HUES6 (cell line): Measurements from ENCODE around the gene GPATCH3.

Source experiments
- H3K27ac ChIP-seq: 2 replicates; pipeline ENCODE4 v1.7.0; 2013; ENCODE audit warnings: low read depth, mild to moderate bottlenecking, low read length, inconsistent platforms
- H3K27me3 ChIP-seq: 2 replicates; pipeline ENCODE4 v1.6.1; 2013; ENCODE audit warnings: low read length; ENCODE audit not compliant: control insufficient read depth, insufficient read depth
- H3K36me3 ChIP-seq: 2 replicates; pipeline ENCODE4 v1.6.1; 2013; ENCODE audit warnings: low read length; ENCODE audit not compliant: control insufficient read depth, insufficient read depth
- H3K4me1 ChIP-seq: 2 replicates; pipeline ENCODE4 v1.6.1; 2013; ENCODE audit warnings: low read length; ENCODE audit not compliant: control insufficient read depth, insufficient read depth
- H3K4me3 ChIP-seq: 2 replicates; pipeline ENCODE4 v1.5.1; 2013; ENCODE audit warnings: low read depth, low read length
- H3K9ac ChIP-seq: one replicate; pipeline ENCODE4 v1.6.1; 2013; ENCODE audit warnings: mild to moderate bottlenecking, low read length
- H3K9me3 ChIP-seq: 2 replicates; pipeline ENCODE4 v1.6.1; 2013; ENCODE audit warnings: low read depth, low read length; ENCODE audit not compliant: control insufficient read depth, insufficient read depth

GPATCH3 gene

DNA sequence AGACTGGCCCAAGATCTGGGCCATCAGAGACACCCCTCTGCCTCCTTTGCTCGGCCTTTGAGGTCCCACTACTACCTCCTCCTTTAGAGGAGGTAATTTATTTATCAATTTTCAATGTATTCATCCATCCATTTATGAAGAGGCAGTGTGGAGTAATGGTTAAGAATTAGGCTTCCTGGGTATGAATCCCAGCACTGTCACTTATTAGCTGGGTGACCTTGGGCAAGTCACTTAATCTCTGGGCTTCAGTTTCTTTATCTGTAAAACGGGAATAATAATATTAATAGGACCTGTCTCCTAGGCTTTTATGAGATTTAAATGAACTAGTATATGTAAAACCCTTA, 11.9 kb upstream of the GPATCH3 start:
- Histone ChIP-seq H3K9ac (no peak overlapping the region), H3K4me1 (no peaks in the 10 kb centered on the region), H3K9me3 (no peaks in the 10 kb centered on the region), H3K36me3 (no peaks in the 10 kb centered on the region), H3K27ac (no peak overlapping the region), H3K4me3 (no peak overlapping the region), H3K27me3 (no peaks in the 10 kb centered on the region; the same call in 1 of the 2 replicates)

DNA sequence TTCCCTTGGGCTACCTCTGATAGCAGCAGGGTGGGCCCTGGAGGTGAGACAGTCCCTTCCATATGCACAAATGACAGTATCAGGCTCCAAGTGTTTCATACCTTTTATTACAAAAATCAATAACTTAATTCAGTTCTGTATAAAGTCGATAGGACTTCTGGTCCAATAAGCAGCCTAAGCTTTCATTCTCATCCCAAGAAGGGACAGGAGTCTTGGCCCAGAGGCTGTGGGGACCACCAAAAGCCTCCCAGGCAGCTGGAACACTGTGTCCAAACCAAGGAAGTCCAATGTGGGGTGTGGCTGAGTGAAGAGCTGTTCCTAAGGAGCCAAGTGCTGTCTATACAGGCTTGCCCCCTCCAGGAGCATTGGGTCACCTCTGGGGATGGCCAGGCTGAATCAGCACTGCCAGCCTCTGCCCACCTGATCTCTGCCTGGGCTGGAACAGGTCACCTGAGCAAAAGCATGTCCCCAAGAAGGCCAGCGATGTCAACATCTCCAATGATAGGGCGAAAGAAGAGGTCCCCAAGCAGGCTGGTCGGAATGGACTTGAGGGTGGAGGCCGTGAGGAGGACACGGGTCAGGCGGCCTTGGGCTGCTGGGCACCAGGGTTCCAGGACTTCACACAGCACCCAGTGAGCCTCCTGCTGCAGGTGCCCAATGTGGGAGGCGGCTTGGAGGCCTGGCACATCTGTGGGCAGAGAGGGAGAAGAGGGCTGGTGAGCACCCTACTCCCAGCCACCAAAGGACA, 11.3 kb upstream of the GPATCH3 start:
- Histone ChIP-seq H3K27me3 (no peaks in the 10 kb centered on the region; the same call in 1 of the 2 replicates), H3K4me3 (no peak overlapping the region), H3K9ac (no peak overlapping the region), H3K27ac (no peak overlapping the region), H3K36me3 (no peaks in the 10 kb centered on the region), H3K4me1 (no peaks in the 10 kb centered on the region), H3K9me3 (no peaks in the 10 kb centered on the region)

DNA sequence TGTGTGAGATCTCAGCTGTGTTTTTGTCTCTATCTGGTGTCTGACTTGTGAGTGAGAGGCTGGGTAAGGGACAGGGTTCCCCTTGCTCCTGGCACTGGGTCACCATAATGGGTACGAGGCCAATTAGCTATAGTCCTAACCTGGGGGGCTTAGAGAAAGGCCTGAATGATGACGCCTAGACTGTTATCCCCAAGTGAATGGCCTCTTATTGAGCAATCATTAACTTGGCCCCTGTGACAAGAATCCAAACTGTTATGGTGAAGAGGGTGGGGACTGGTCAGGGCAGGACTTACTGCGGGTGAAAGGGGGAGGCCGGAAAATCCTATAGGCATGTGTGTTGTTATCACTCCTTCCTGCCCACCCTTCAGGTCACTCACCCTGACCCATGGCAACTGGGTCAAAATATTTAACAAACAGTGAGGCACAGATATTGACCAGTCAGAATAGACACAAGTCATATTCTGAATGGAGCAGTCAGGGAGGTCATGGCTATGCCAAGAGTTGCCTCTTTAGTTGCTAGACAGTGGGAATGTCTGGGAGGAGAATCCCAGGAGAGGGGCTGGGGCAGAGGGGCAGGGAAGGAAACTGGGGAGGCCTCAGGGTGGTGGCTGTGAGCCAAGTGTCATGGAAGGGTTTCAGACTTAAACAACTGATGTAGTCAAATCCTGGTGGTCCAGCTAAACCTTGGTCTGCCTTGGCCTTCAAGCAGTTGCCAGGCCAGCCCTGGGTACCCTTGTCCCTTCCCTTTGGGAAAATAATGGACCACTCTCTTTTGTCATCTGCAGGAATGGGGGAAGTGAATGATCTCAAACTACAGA, 10.3 kb upstream of the GPATCH3 start:
- H3K4me1 ChIP-seq: no peaks in the 10 kb centered on the region
- no peak overlapping the region for H3K9ac ChIP-seq
- H3K4me3 ChIP-seq: no peak overlapping the region
- H3K36me3 ChIP-seq: no peaks in the 10 kb centered on the region
- H3K27me3 ChIP-seq: no peaks in the 10 kb centered on the region; the same call in 1 of the 2 replicates
- H3K27ac ChIP-seq: no peak overlapping the region
- H3K9me3 ChIP-seq: no peaks in the 10 kb centered on the region

DNA sequence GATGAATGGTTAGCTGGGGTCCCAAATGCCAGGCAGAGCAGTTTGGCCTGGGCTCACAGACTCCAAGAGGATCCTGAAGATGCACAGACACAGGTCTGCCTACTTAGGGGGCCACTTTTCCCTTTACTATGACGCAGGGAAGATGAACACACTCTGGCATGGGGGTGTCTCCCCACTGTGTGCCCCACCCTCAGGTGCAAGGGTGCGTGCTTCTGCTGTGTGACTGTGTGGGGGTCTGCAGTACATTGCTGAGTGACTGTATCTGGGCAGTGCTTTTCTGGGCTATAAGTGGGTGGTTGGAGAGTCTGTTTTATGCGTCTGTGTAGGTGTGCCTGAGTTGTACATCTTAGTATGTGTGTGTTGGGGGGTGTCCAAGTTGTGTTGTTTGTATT, 9.7 kb upstream of the GPATCH3 start:
- Histone ChIP-seq H3K36me3 (no peaks in the 10 kb centered on the region), H3K9ac (no peak overlapping the region), H3K27me3 (no peaks in the 10 kb centered on the region; the same call in 1 of the 2 replicates), H3K9me3 (no peaks in the 10 kb centered on the region), H3K4me1 (no peaks in the 10 kb centered on the region), H3K4me3 (no peak overlapping the region), H3K27ac (no peak overlapping the region)

DNA sequence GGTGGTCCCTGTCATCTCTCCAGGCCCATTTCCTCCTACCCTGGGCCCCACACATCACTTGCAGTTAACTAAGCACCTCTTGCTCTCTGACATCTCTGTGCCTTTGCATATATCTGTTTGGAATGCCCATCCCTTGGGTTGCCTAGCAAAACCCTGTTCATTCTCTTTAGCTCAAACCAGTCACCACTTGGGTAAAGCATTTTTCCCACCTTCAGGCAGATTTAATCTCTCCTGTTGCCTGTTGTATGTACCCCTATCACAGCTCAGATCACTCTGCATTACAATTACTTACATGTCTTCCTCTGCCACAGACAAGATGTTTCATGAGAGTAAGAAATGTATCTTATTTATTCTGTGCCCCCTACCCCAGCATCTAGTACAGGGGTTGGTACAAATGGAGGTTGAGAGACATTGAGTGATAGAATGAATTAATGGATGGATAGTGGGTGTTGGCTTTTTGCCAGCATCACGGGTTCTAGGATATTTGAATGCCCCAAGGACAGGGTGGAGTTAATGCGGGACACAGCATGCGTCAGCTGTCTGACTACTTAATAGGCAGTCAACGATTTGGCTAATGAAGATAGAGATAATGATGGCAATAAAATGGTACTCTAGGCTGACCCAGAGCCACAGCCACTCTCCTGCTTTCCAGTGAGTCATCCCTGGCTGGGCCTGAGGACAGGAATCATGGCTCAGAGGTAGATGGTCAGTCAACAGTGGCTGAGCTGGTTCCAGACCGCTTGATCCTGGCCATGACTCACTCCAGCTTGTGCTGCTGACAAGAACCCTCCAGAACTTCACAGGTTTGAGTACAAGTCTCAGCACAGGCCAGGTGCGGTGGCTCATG, 7.0 kb upstream of the GPATCH3 start:
- Histone ChIP-seq H3K9me3 (no peaks in the 10 kb centered on the region), H3K27ac (no peak overlapping the region), H3K4me1 (no peaks in the 10 kb centered on the region), H3K36me3 (no peaks in the 10 kb centered on the region), H3K4me3 (no peak overlapping the region), H3K27me3 (no peaks in the 10 kb centered on the region; the same call in 1 of the 2 replicates), H3K9ac (no peak overlapping the region)

DNA sequence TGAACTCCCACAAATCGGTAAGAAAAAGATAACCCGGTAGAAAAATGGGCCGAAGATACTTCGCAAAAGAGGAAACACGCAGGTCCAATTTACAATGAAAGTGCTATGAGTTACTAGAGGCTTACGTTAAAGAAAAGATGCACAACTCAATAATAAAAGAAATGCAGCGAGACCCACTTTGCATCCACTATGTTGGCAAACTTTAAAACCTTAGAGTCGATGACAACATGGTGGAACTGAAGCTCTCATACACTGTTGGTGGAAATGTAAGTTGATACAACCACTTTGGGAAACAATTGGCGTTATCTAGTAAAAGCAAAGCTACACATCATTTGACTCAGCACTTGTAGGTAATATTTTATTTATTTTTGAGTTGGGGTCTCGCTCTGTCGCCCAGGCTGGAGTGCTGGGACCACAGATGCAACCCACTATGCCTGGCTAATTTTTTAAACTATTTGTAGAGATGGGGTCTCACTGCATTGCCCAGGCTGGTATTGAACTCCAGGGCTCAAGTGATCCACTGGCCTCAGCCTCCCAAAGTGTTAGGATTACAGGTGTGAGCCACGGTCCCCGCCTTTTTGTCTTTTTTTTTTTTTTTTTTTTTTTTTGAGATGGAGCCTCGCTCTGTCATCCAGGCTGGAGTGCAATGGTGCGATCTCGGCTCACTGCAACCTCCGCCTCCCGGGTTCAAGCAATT, 696 bp upstream of the GPATCH3 start:
- Histone ChIP-seq H3K27ac (peak overlapping the region; percentile 77; the same call in 1 of the 2 replicates), H3K9ac (peak overlapping the region; percentile 92), H3K4me1 (peaks cover 8% of the 10 kb centered on the region), H3K27me3 (no peaks in the 10 kb centered on the region), H3K9me3 (no peaks in the 10 kb centered on the region), H3K36me3 (peaks cover 14% of the 10 kb centered on the region), H3K4me3 (peak overlapping the region; percentile 89)

DNA sequence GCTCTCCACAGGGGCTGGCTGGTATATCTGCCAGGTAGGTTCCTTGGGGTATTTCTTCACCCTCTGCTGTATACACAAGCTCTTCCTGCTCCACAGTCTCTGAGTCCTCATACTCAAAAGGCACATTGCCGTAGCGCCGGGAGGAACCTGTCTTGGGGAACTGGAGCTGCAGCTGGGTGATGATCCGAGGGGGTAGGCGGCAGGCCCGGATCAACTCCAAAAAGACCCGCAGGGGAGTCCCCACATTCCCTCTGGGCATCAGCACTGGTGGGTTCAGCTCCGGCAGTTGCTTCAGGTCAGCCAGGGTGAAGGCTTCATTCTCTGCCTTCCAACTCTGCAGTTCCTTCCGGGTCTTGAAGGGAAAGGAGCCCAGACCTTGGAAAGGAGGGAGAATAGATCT, 2.9 kb downstream of the GPATCH3 start:
- no peak overlapping the region for H3K4me3 ChIP-seq
- H3K27me3 ChIP-seq: no peaks in the 10 kb centered on the region
- no peak overlapping the region for H3K27ac ChIP-seq
- no peak overlapping the region for H3K9ac ChIP-seq
- H3K9me3 ChIP-seq: no peaks in the 10 kb centered on the region
- peaks cover 42% of the 10 kb centered on the region for H3K36me3 ChIP-seq
- peaks cover 8% of the 10 kb centered on the region for H3K4me1 ChIP-seq

DNA sequence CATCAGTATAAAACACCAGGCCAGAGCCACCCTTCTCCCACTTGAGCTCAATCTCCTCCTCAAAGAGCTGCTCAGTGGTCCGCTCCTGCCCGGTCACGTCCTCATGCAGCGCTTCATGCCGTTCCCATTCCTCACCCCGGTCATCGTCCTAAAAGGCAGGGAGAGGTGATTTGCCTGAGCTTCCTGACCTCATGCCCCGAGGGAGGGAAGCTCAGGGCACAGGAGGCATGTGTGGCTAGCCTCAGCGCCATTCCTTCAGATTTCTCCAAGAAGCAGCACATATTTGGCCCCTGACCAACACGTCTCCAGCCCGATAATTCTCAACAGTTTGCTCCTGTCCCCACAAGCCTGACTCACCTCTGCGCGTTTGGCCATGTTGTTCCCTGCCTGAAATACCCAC, 6.0 kb downstream of the GPATCH3 start:
- no peak overlapping the region for H3K4me3 ChIP-seq
- no peaks in the 10 kb centered on the region for H3K9me3 ChIP-seq
- peaks cover 6% of the 10 kb centered on the region for H3K4me1 ChIP-seq
- H3K27ac ChIP-seq: no peak overlapping the region
- H3K36me3 ChIP-seq: peaks cover 46% of the 10 kb centered on the region
- H3K27me3 ChIP-seq: no peaks in the 10 kb centered on the region
- H3K9ac ChIP-seq: no peak overlapping the region

DNA sequence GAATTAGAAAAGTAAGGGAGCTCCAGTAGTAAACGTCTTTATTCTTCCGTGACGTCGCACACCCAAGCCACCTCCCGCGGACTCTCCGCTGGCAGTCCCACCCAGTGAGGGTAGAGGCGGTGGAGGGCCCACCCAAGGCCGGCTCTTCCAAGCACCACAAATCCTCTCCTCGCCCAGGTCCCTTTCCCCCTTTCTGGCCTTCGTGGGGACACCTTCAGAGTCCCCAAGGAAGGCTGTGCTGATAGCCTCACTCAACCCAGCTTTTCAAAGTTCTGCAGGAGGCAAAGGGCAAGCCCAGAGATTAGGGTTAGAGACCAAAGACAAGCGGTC, 9.8 kb downstream of the GPATCH3 start:
- no peaks in the 10 kb centered on the region for H3K9me3 ChIP-seq
- H3K36me3 ChIP-seq: peaks cover 54% of the 10 kb centered on the region
- H3K9ac ChIP-seq: peak overlapping the region; percentile 89
- H3K27ac ChIP-seq: peak overlapping the region; percentile 80
- H3K27me3 ChIP-seq: no peaks in the 10 kb centered on the region
- H3K4me3 ChIP-seq: peak overlapping the region; percentile 95
- peaks cover 3% of the 10 kb centered on the region; the same call in 1 of the 2 replicates for H3K4me1 ChIP-seq

DNA sequence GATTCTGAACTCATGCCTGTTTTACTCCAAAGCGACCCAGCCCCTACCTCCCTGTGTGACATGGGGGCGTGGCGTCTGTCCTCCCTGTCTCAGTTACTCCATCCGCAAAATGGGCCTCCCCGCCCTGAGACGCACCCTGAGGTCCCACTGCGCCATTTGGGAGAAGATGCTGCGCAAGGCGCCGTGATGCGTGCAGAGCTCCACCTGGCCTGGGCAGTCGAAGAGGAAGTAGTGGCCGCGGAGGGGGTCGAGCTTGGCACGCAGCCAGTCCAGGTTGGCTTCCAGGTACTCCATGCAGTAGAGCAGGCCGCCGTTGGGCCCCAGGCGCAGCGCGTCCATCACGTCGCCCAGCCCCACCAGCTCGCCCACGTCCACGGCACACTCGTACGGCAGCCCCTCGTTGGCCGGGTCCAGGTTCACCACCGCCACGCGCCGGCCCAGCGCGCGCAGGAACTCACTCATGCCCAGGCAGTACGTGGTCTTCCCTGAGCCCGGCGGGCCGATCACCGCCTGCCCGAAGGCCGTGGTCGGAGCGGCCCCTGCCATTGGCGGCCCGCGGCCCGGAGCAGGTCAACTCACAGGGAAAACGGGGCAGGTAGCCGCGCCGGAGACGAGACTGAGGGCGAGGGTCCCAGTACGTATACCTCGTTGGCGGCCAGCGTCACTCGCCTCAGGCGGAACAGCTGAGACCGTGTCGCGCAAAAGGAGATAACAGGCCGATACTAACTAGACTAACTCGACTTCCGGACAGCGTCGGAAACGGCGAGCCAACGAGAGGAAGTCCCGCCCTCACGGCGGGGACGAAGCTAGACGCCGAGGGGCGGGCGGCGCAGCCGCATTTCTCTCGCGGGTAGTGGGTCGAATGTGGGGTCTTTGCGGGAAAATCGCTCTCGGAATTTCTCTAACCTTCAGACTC, 10.5 kb downstream of the GPATCH3 start, which contains the start of gene GPN2:
GPN2 (minus strand) TSS at position 733 of the 916 bp plus-strand sequence; CDS start at position 546, 187 bp downstream.
- H3K9ac ChIP-seq: peak within 1 kb of the TSS; percentile 89
- H3K27me3 ChIP-seq: no peaks in the 10 kb centered on the region
- H3K36me3 ChIP-seq: peaks cover 53% of the 10 kb centered on the region
- peak within 1 kb of the TSS; percentile 95 for H3K4me3 ChIP-seq
- H3K4me1 ChIP-seq: peaks cover 3% of the 10 kb centered on the region; the same call in 1 of the 2 replicates
- H3K9me3 ChIP-seq: no peaks in the 10 kb centered on the region
- H3K27ac ChIP-seq: peak within 1 kb of the TSS; percentile 80
